MM.1S (cell line): ENCODE results near the gene HPS6.

ENCODE experiments used
- EZH2 ChIP-seq: fragments of 300-600 bp; sonication (generic); optimal IDR thresholded peaks from 2 replicates; pipeline ENCODE3; 2017; ENCODE audit warnings: low read depth, mild to moderate bottlenecking, antibody characterized with exemption, low read length, mixed read lengths
- TF ChIP-seq, protein P1 (sequence below): fragments of 300-600 bp; sonication (generic); IDR thresholded peaks from 2 replicates; pipeline ENCODE4 v1.5.1; 2016; ENCODE audit warnings: antibody characterized with exemption, low read length, mixed read lengths

DNA sequence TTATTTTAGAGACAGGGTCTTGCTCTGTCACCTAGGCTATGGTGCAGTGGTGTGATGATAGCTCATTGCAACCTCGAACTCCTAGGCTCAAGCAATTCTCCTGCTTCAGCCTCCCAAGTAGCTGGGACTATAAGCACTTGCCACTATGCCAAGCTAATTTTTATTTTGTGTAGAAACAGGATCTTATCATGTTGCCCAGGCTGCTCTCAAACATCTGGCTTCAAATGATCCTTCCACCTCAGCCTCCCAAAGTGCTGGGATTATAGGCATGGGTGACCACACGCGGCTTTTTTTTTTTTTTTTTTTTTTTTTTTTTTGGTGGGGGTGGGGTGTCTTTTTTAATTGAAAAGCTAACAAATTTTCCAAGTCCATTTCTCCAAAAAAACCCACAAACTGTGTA is 18.4 kb downstream of the HPS6 start:
- TF ChIP-seq, protein P1, sequence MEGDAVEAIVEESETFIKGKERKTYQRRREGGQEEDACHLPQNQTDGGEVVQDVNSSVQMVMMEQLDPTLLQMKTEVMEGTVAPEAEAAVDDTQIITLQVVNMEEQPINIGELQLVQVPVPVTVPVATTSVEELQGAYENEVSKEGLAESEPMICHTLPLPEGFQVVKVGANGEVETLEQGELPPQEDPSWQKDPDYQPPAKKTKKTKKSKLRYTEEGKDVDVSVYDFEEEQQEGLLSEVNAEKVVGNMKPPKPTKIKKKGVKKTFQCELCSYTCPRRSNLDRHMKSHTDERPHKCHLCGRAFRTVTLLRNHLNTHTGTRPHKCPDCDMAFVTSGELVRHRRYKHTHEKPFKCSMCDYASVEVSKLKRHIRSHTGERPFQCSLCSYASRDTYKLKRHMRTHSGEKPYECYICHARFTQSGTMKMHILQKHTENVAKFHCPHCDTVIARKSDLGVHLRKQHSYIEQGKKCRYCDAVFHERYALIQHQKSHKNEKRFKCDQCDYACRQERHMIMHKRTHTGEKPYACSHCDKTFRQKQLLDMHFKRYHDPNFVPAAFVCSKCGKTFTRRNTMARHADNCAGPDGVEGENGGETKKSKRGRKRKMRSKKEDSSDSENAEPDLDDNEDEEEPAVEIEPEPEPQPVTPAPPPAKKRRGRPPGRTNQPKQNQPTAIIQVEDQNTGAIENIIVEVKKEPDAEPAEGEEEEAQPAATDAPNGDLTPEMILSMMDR = no peak
- no peak for TF ChIP-seq EZH2
